SK-N-MC (cell line): ENCODE results near the gene AGAP3.
"Not testable (repeated sequence)": the region's sequence is repeated elsewhere in the genome, so short reads cannot be mapped to it uniquely, and the experiment has no call there.

Source experiments
- DNase-seq: peaks from one replicate; pipeline ENCODE4 v3.0.0-alpha.2; 2011; ENCODE audit warnings: low read depth, low spot score
- H3K27ac ChIP-seq: fragments of 200-600 bp; sonication (generic); 2 replicates; pipeline ENCODE4 v1.5.1; 2016; ENCODE audit warnings: mixed run types
- H3K36me3 ChIP-seq: fragments of 200-600 bp; sonication (generic); 2 replicates; pipeline ENCODE4 v1.6.1; 2017; ENCODE audit warnings: antibody characterized with exemption, low read length, mixed read lengths; ENCODE audit not compliant: insufficient read depth
- H3K4me3 ChIP-seq: fragments of 200-600 bp; sonication (generic); 2 replicates; pipeline ENCODE4 v1.5.1; 2016
- H3K9ac ChIP-seq: fragments of 200-600 bp; sonication (generic); 2 replicates; pipeline ENCODE4 v1.8.0; 2017; ENCODE audit warnings: mixed run types, mixed read lengths; ENCODE audit not compliant: insufficient read length
- H3K9me3 ChIP-seq: fragments of 200-600 bp; sonication (generic); 2 replicates; pipeline ENCODE4 v1.6.1; 2017; ENCODE audit warnings: low read depth, mild to moderate bottlenecking, antibody characterized with exemption, low read length, moderate library complexity, mixed read lengths
- EZH2 ChIP-seq: fragments of 200-600 bp; sonication (generic); IDR thresholded peaks from one replicate; pipeline ENCODE4 v1.6.1; 2017; ENCODE audit warnings: antibody characterized with exemption
- FOXP2 ChIP-seq: optimal IDR thresholded peaks from 2 replicates; pipeline ENCODE3; 2011; ENCODE audit warnings: mild to moderate bottlenecking, moderate library complexity; ENCODE audit not compliant: insufficient read depth; ENCODE audit errors: extremely low read length, control extremely low read depth
- POLR2AphosphoS5 ChIP-seq: IDR thresholded peaks from 2 replicates; pipeline ENCODE4 v1.6.1; 2012; ENCODE audit warnings: mild to moderate bottlenecking, low read depth, low read length, borderline replicate concordance

AGAP3 gene

DNA sequence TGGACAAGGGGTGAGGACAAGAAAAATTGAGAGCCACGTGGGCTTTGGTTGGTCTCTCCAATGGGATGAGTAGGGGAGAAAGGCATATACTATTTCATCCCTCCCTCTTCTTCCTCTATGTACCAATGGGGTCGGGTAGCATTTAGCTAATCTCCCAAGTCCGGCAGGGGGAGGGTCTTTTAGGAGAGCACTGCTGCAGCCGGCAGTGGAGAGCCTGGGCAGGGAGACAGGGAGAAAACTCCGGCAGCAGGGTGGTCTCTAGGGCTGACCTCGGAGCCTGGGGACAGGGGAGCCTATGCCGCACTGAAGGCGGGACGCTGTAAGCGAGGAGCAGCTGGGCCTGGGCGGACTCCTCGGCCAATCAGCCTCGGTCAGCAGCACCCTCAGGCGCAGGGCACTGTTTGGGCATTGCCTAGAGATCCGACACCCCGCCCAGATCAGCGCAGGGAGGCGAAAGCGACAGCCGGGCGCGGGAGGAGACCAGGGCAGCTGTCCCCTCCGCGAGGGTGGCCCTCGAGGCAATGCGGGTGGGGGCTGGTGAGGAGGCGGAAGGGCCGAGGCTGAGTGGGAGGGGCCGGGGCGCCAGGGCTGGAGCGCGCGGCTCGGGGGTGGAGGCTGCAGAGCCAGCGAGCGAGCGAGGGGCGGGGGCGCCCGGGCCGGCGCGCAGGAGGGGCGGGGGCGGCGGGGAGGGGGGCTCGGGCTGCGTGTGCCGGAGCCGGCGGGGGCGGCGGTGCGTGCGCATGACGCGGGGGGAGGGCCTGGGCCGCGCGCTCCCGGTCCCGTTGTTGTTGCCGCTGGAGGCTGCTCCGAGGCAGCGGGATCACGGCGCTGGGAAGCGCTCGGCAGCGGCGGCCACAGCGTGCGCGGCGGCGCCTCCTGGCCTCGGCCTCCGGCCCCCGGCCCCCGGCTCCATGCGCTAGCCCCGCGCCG, at the start of gene AGAP3:
Gene AGAP3, plus strand, starts transcription at position 785 of the 930 bp plus-strand sequence. CDS start 267 bp downstream, outside the sequence.
- Histone ChIP-seq H3K36me3 (no peaks in the 10 kb centered on the region; the same call in 1 of the 2 replicates), H3K27ac (0 out of 2 replicates have a peak within 1 kb of the TSS, but pooled peaks have one; percentile 13), H3K4me3 (peak within 1 kb of the TSS; percentile 98), H3K9ac (peak within 1 kb of the TSS; percentile 88), H3K9me3 (no peaks in the 10 kb centered on the region)
- TF ChIP-seq EZH2 (no peak), POLR2AphosphoS5 (peak; percentile 56; the same call in 1 of the 2 replicates)
- no peak for DNase-seq

DNA sequence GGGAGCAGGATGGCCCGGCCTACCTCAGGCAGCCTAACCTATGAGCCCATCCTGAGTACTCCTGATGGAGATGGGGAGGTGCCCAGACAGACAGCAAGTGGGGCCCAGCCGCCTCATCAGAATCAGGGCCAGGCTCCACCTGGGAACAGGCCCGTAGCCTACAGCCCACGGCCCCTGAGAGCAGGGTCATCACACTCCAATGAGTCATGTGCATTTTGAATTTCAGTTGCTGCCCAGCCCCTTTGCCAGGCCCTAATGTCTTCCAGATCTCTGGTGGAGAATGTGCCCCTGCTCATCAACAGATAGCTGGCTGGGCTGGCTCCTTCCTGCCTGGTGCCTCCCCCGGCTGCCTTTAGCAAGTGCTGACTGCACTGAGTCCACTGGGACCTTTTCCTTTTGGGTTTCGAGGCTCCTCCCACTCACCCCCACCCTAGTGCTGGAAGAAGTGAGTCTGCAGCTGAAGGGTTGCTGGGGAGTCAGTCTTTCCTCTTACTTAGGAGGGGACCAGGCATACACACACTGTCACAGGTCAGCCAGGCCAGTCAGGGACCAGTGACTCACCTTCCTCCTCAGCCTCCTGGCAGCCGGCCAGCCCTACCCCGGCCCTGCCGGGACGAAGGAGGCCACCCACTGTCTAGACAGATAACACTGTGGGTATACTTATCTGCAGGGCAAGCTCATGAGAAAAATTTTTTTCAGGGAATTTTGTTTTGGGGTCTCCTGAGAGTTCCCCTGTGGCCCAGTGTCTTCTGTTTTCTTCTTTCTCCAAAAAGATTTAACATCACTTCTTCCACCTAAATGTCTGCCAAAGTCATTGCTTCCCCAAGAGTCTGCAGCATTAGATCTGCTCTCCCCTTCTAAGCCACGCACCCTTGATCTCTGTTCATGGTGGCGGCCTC, 47.1 kb upstream of the AGAP3 start:
- no peak for TF ChIP-seq EZH2
- TF ChIP-seq POLR2AphosphoS5, result no peak; the same call in 1 of the 2 replicates
- no peak for TF ChIP-seq FOXP2
- DNase-seq, result no peak
- no peaks in the 10 kb centered on the region for H3K9me3 ChIP-seq
- H3K9ac ChIP-seq, result peak overlapping the region; percentile 3
- 0 out of 2 replicates have a peak overlapping the region, but pooled peaks have one; percentile 31 for H3K27ac ChIP-seq
- H3K36me3 ChIP-seq, result peaks cover 11% of the 10 kb centered on the region; the same call in 1 of the 2 replicates
- H3K4me3 ChIP-seq, result no peak overlapping the region

DNA sequence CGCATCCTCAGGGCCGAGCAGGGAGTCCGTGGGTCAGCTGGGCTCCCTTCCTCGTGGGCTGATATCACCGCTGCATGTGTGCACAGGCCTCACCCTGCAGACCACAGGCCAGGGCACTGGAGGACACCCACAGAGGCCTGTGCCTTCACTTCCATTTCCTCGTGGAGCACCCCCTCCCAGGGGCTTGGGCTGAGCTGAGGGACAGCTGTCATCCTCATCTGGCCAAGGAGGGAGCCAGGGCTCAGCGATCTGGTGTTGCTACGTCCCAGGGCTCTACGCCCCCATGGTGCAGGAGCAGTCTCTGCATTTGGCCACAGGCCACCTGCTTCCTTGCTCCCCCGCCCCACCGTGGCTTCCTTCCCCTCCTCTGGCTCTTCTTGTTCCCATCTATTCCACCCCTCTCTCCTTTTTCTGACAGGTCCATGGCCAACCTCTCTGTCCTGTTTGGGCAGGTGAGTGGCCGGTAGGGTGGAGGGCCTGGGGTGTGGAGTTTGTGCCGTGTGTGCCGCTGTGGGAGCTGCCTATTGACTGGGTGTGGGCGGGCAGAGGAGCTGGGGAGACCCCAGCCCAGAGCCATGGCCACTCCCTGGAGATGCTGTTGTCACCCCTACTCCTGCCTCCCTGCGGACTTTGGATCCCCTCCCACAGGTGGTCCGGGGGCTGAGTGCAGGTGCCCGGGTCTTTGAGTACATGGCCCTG, 46.3 kb upstream of the AGAP3 start:
- H3K4me3 ChIP-seq, result no peak overlapping the region
- H3K9me3 ChIP-seq, result no peaks in the 10 kb centered on the region
- no peak overlapping the region for H3K9ac ChIP-seq
- no peak for DNase-seq
- H3K27ac ChIP-seq, result no peak overlapping the region
- TF ChIP-seq FOXP2 (no peak), POLR2AphosphoS5 (no peak), EZH2 (no peak)
- peaks cover 3% of the 10 kb centered on the region; the same call in 1 of the 2 replicates for H3K36me3 ChIP-seq

DNA sequence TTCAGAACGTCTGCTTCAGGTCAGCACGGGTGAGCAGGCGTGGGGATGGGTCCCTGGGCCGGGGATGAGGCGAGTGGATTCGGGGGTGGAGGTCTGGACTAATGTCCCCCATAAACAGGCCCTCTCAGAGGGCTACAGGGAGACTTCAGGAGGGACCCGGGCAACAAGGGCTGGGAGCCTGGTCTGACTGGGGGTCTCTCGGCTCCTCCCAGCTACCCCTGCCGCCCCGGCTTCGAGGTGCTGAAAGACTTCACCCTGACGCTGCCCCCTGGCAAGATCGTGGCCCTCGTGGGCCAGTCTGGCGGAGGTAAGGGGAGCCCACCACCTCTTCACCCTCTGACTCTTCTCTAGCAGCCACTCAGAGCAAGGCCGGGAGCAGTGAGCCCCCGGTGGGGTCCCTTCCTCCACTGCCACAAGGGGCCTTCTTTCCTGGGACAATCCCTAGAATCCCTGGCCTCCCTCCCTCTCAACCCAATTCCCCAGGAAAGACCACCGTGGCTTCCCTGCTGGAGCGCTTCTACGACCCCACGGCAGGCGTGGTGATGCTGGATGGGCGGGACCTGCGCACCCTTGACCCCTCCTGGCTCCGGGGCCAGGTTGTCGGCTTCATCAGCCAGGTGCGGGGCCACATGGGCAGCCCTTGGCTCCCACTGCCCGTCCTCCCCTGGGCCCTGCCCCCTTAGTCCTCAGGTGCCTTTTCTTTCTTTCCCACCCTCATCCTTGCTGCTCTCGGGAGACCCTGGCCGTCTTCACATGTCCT, 45.5 kb upstream of the AGAP3 start:
- Histone ChIP-seq H3K4me3 (no peak overlapping the region), H3K9me3 (no peaks in the 10 kb centered on the region), H3K9ac (no peak overlapping the region), H3K36me3 (no peaks in the 10 kb centered on the region; the same call in 1 of the 2 replicates), H3K27ac (no peak overlapping the region)
- DNase-seq, result no peak
- TF ChIP-seq FOXP2 (no peak), POLR2AphosphoS5 (no peak), EZH2 (no peak)

DNA sequence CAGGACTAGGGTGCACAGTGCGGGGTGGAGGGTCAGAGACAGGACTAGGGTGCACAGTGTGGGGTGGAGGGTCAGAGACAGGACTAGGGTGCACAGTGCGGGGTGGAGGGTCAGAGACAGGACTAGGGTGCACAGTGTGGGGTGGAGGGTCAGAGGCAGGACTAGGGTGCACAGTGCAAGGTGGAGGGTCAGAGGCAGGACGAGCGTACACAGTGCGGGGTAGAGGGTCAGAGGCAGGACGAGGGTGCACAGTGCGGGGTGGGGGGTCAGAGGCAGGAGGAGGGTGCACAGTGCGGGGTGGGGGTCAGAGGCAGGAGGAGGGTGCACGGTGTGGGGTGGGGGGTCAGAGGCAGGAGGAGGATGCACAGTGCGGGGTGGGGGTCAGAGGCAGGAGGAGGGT, 42.8 kb upstream of the AGAP3 start:
- H3K36me3 ChIP-seq, H3K4me3 ChIP-seq, H3K9me3 ChIP-seq, DNase-seq, H3K27ac ChIP-seq, H3K9ac ChIP-seq: not testable (repeated sequence)

DNA sequence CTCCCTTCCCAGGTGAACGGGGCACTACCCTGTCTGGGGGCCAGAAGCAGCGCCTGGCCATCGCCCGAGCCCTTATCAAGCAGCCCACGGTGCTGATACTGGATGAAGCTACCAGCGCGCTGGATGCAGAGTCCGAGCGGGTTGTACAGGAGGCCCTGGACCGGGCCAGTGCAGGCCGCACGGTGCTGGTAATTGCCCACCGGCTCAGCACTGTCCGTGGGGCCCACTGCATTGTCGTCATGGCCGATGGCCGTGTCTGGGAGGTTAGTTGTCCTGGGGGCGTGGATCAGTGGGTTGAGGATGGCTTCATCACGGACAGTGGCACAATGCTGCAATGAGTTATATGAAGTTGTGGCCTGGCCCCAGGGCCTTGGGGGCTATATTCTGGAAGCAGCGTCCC, 42.3 kb upstream of the AGAP3 start:
- Histone ChIP-seq H3K27ac (no peak overlapping the region), H3K9ac (no peak overlapping the region), H3K36me3 (no peaks in the 10 kb centered on the region), H3K9me3 (no peaks in the 10 kb centered on the region), H3K4me3 (no peak overlapping the region)
- TF ChIP-seq EZH2, result no peak
- TF ChIP-seq FOXP2, result no peak
- no peak for DNase-seq

DNA sequence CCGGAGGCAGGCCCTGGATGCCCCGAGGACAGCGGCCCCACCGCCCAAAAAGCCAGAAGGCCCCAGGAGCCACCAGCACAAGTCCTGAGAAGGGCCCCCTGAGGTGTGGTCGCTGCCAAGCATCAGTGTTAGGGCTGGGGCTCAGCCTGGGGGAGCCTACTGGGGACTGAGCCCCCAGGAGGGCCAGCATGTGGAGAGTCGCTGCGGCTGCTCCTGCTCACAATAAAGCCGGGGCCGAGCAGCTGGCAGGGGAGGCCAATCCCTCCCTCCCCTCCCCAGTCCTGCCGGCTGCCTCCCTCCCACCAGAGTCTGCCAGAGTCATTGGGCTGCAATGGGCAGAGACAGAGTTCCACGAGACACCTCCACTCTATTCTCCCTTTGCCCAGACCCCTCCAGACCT, 41.0 kb upstream of the AGAP3 start:
- Histone ChIP-seq H3K9me3 (no peaks in the 10 kb centered on the region), H3K27ac (no peak overlapping the region), H3K36me3 (no peaks in the 10 kb centered on the region), H3K9ac (no peak overlapping the region), H3K4me3 (no peak overlapping the region)
- TF ChIP-seq FOXP2 (no peak), EZH2 (no peak), POLR2AphosphoS5 (no peak)
- DNase-seq, result no peak
